ENCODE results near the gene CFAP74. TPM values are rescaled to one million over a fixed set of nuclear protein-coding genes. Genes with fewer than 3 reads are reported as not detected.

Gene CFAP74
- total and polyA plus RNA-seq, 2 donors (not counting 3 experiments of a cell fraction or from before 2014, with no cell fraction given) = not detected

- dilution Hi-C loops (cut with MboI; ENCODE audit: extremely low pct_ligation_motif_present, low sequenced_read_pairs) (no loop called here), intact Hi-C loops (cut with micrococcal nuclease) (no loop called here)
- FAIRE-seq (no peak), DNase-seq (ENCODE audit: low read depth, low spot score) (no peak)
- no peaks in the 10 kb centered on the region for H3K9me1 ChIP-seq (replicated peaks; ENCODE audit: control insufficient read depth, extremely low read depth, insufficient read depth, low read length)
- no peaks in the 10 kb centered on the region for H3K9me3 ChIP-seq (replicated peaks; ENCODE audit: control insufficient read depth, insufficient read depth, low read length)
- H3K36me3 ChIP-seq (ENCODE audit: control insufficient read depth in 2 of 2, extremely low read depth in 1 of 2, insufficient read depth in 2 of 2, low read length in 2 of 2) = no peaks in the 10 kb centered on the region
- no peak overlapping the region for H3K4me3 ChIP-seq (replicated peaks in 1 of 3; ENCODE audit: insufficient read depth in 1 of 3, low read depth in 1 of 3, low read length in 3 of 3)
- no peaks in the 10 kb centered on the region for H3K27me3 ChIP-seq (ENCODE audit: control insufficient read depth in 2 of 2, insufficient read depth in 2 of 2, low read length in 2 of 2)
- TF ChIP-seq MYC (IDR thresholded peaks at IDR 0.05; ENCODE audit: low read depth, low read length) (no peak), EZH2 (IDR thresholded peaks at IDR 0.05; ENCODE audit: borderline replicate concordance, low read depth, low read length, severe bottlenecking) (no peak), POLR2AphosphoS5 (IDR thresholded peaks at IDR 0.05; ENCODE audit: insufficient read depth, low read depth, low read length) (no peak), JUN (IDR thresholded peaks at IDR 0.05; ENCODE audit: borderline replicate concordance, insufficient read depth, insufficient read length, low read depth) (no peak), FOS (IDR thresholded peaks at IDR 0.05; ENCODE audit: borderline replicate concordance, insufficient read depth, low read length) (no peak), GATA2 (IDR thresholded peaks at IDR 0.05; ENCODE audit: insufficient read depth, insufficient read length, low read depth, low read length) (no peak), MAX (IDR thresholded peaks at IDR 0.05; ENCODE audit: insufficient read depth, insufficient read length) (no peak), CTCF (IDR thresholded peaks at IDR 0.05; ENCODE audit: extremely low read depth in 1 of 2, insufficient read depth in 1 of 2, low read depth in 1 of 2, low read length in 2 of 2) (no peak), POLR2A (IDR thresholded peaks at IDR 0.05; ENCODE audit: low read depth, low read length) (no peak)
- H3K4me1 ChIP-seq (ENCODE audit: control insufficient read depth, extremely low read depth, insufficient read depth, low read length) = no peaks in the 10 kb centered on the region
- H3K9ac ChIP-seq (replicated peaks; ENCODE audit: extremely low read depth, insufficient read depth, low read length) = no peak overlapping the region
- no TSS peak for BruUV-seq (replicated peaks)
- H3K4me2 ChIP-seq (ENCODE audit: insufficient read depth, low read length) = no peak overlapping the region
- no peaks in the 10 kb centered on the region for H4K20me1 ChIP-seq (replicated peaks; ENCODE audit: control insufficient read depth, extremely low read depth, insufficient read depth, low read length)
- no peak overlapping the region for H2AFZ ChIP-seq (ENCODE audit: low read depth, low read length)
- H3K27ac ChIP-seq (ENCODE audit: insufficient read depth, low read depth, low read length) = no peak overlapping the region
- ChIA-PET POLR2A (interaction anchor here (0.9 kb wide), 1 partner anchor 42 kb away, joined by 5 read pairs; no protein-coding TSS in a partner anchor), CTCF (no interaction called here)
- H3K79me2 ChIP-seq (ENCODE audit: control insufficient read depth, insufficient read depth, low read length) = no peaks in the 10 kb centered on the region
Measured at GRCh38 chr1:2028870-2029560, 25.4 kb upstream of the CFAP74 start.

Measured in endothelial cell of umbilical vein (primary cell).